ENCODE results near the gene LY6G6F. TPM values are rescaled to one million over a fixed set of nuclear protein-coding genes. Genes with fewer than 3 reads are reported as not detected.

Gene LY6G6F
- total RNA-seq, 2 experiments from 2014 or later, result not detected

GRCh38 chr6:31680226-31681134 lies 26.2 kb upstream of the LY6G6F start, which contains the start of gene LY6G5C:
TSS of gene LY6G5C (minus strand) at chr6:31681067. CDS start at chr6:31680373, 694 bp downstream.
- Histone ChIP-seq H3K36me3 (ENCODE audit: insufficient read depth, low read length) (no peaks in the 10 kb centered on the region), H3K27me3 (ENCODE audit: control insufficient read depth in 1 of 2, insufficient read depth in 2 of 2, low read length in 2 of 2) (no peaks in the 10 kb centered on the region), H3K9me3 (ENCODE audit: control insufficient read depth in 1 of 2, insufficient read depth in 1 of 2, low read length in 2 of 2) (no peaks in the 10 kb centered on the region), H3K27ac (ENCODE audit: low read depth in 1 of 2, low read length in 2 of 2) (peak within 1 kb of the TSS in 1 of 2 donors; percentile 44), H3K4me1 (ENCODE audit: insufficient read depth, low read length) (peaks cover 21% of the 10 kb centered on the region), H3K4me3 (ENCODE audit: low read length) (peak within 1 kb of the TSS; percentile 79)
- peak in 13 of 14 experiments; percentile 45 to 83 (median 61) for DNase-seq
- no peaks in the 10 kb centered on the region for H3K9me3 Mint-ChIP-seq
- CTCF ChIA-PET, result interaction anchor here (0.7 to 1.4 kb wide), 6 partner anchors 14 to 149 kb away, joined by 3 to 10 read pairs (median 4); partner anchors contain the start of gene ABHD16A
- POLR2A ChIA-PET, result interaction anchor here (0.6 to 1.9 kb wide), 8 partner anchors 14 to 515 kb away, joined by 3 to 12 read pairs (median 4); partner anchors contain the start of genes ABHD16A, EHMT2, GPANK1 and HSPA1B
- peak; percentile 63 for ATAC-seq (ENCODE audit: poor library complexity)
- peaks cover 7% of the 10 kb centered on the region for H3K36me3 Mint-ChIP-seq (ENCODE audit: low read depth)
- peak; percentile 71 for TF ChIP-seq CTCF (IDR thresholded peaks at IDR 0.05)
- intact Hi-C loops (cut with DNase I, micrococcal nuclease), result loop anchor here (1.0 to 5.0 kb wide), 5 partner anchors 48 to 272 kb away; partner anchors contain the start of gene DDAH2 (in 1 of the 2)
- peaks cover 19% of the 10 kb centered on the region for H3K4me1 Mint-ChIP-seq (ENCODE audit: low read depth)
- peak within 1 kb of the TSS; percentile 35 for H3K27ac Mint-ChIP-seq
- H3K4me3 Mint-ChIP-seq, result peak within 1 kb of the TSS; percentile 87
- no peaks in the 10 kb centered on the region for H3K27me3 Mint-ChIP-seq

DNA sequence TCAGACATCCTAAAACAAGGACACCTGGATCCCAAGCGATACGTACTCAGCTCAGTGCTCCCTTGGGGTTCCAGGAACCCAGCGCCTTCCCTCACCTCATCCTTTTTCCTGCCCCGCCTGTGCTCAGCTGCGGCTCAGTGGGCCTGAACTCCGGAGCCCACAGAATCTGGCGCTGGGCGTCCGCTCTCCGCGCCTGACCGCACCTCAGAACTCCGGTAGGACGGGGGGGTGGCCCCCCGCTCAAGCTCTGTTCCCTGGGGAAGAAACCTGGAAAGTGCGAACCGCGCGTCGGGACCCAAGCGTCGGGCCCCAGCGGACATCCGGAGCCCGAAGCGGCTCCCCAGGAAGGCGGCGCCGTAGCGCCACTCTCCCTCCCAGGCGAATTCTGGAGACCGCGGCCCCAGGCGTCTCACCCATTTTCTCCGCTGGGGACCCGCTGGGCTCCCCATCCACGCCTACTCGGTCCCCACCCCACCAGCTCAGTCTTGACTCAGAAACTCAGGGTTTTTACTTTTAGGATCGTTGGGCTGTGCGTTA lies 25.5 kb upstream of the LY6G6F start:
- peaks cover 19% of the 10 kb centered on the region for H3K4me1 Mint-ChIP-seq (ENCODE audit: low read depth)
- no peaks in the 10 kb centered on the region for H3K27me3 ChIP-seq (ENCODE audit: control insufficient read depth in 1 of 2, insufficient read depth in 2 of 2, low read length in 2 of 2)
- peak overlapping the region in 1 of 2 donors; percentile 44 for H3K27ac ChIP-seq (ENCODE audit: low read depth in 1 of 2, low read length in 2 of 2)
- peaks cover 12% of the 10 kb centered on the region for H3K36me3 Mint-ChIP-seq (ENCODE audit: low read depth)
- H3K9me3 Mint-ChIP-seq, result no peaks in the 10 kb centered on the region
- ATAC-seq (ENCODE audit: poor library complexity) (peak; percentile 71), DNase-seq (peak in 8 of 14 experiments; percentile 23 to 72 (median 47))
- no peak for TF ChIP-seq CTCF (IDR thresholded peaks at IDR 0.05)
- POLR2A ChIA-PET, result interaction anchor here (0.6 to 1.9 kb wide), 8 partner anchors 14 to 515 kb away, joined by 3 to 12 read pairs (median 4); partner anchors contain the start of genes ABHD16A, EHMT2, GPANK1 and HSPA1B
- H3K4me3 Mint-ChIP-seq, result peak overlapping the region; percentile 87
- no peaks in the 10 kb centered on the region for H3K36me3 ChIP-seq (ENCODE audit: insufficient read depth, low read length)
- no peaks in the 10 kb centered on the region for H3K9me3 ChIP-seq (ENCODE audit: control insufficient read depth in 1 of 2, insufficient read depth in 1 of 2, low read length in 2 of 2)
- H3K27ac Mint-ChIP-seq, result peak overlapping the region; percentile 35
- intact Hi-C loops (cut with DNase I, micrococcal nuclease), result loop anchor here in 1 of 2 experiments (2.0 to 5.0 kb wide), 3 partner anchors 48 to 271 kb away; partner anchors contain the start of gene DDAH2
- peaks cover 21% of the 10 kb centered on the region for H3K4me1 ChIP-seq (ENCODE audit: insufficient read depth, low read length)
- CTCF ChIA-PET, result interaction anchor here (0.7 to 1.4 kb wide), 6 partner anchors 14 to 149 kb away, joined by 3 to 10 read pairs (median 4); partner anchors contain the start of gene ABHD16A
- peak overlapping the region; percentile 79 for H3K4me3 ChIP-seq (ENCODE audit: low read length)
- H3K27me3 Mint-ChIP-seq, result no peaks in the 10 kb centered on the region

DNA sequence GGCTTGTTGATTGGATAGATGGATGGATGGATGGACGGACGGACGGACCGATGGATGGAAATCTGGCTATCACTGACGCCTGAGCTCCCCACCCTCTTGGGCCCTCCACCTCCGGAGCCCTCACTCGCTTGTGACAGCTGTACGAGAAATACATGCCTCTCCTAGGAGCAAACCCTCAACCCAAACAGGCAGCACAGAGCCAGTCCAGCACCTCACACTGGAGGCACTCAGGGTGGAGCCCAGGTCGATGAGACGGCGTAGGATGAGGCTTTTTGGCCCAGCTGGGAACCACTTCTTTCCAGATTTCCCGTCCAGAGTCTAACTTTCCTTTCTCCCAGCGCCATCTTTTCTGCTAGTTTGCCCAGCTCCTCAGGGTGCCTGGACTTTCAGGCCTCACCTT lies 23.1 kb upstream of the LY6G6F start:
- peaks cover 19% of the 10 kb centered on the region for H3K4me1 Mint-ChIP-seq (ENCODE audit: low read depth)
- TF ChIP-seq CTCF (IDR thresholded peaks at IDR 0.05), result no peak
- Histone ChIP-seq H3K4me1 (ENCODE audit: insufficient read depth, low read length) (peaks cover 21% of the 10 kb centered on the region), H3K27ac (ENCODE audit: low read depth in 1 of 2, low read length in 2 of 2) (no peak overlapping the region), H3K36me3 (ENCODE audit: insufficient read depth, low read length) (peaks cover 23% of the 10 kb centered on the region), H3K9me3 (ENCODE audit: control insufficient read depth in 1 of 2, insufficient read depth in 1 of 2, low read length in 2 of 2) (no peaks in the 10 kb centered on the region), H3K4me3 (ENCODE audit: low read length) (no peak overlapping the region), H3K27me3 (ENCODE audit: control insufficient read depth in 1 of 2, insufficient read depth in 2 of 2, low read length in 2 of 2) (no peaks in the 10 kb centered on the region)
- intact Hi-C loops (cut with DNase I, micrococcal nuclease), result loop anchor here in 1 of 2 experiments (5.0 kb wide), 1 partner anchor 269 kb away; no protein-coding TSS in a partner anchor
- no peaks in the 10 kb centered on the region for H3K9me3 Mint-ChIP-seq
- peaks cover 28% of the 10 kb centered on the region for H3K36me3 Mint-ChIP-seq (ENCODE audit: low read depth)
- no peaks in the 10 kb centered on the region for H3K27me3 Mint-ChIP-seq
- ATAC-seq (ENCODE audit: poor library complexity) (no peak), DNase-seq (no peak)
- POLR2A ChIA-PET, result no interaction called here
- H3K27ac Mint-ChIP-seq, result peak overlapping the region; percentile 18
- peak overlapping the region; percentile 30 for H3K4me3 Mint-ChIP-seq
- CTCF ChIA-PET, result no interaction called here

Data from CD4-positive, alpha-beta T cell (primary cell).